IMR-90 (cell line): ENCODE results near the gene GNAI3. TPM values are rescaled to one million over a fixed set of nuclear protein-coding genes. Genes with fewer than 3 reads are reported as not detected.

ENCODE experiments used
- ATAC-seq: fragments of 200-7000 bp; cut with Tn5 transposase; 2 replicates; pipeline ENCODE4 v1.9.1; 2020; ENCODE audit warnings: low read depth, mild to moderate bottlenecking, moderate library complexity
- BruUV-seq: library from RNA; stranded (reverse); fragments of 400-500 nt; replicated peaks from 2 replicates; lab custom pipeline; 2021; lab: Mats Ljungman, UMichigan
- CTCF ChIA-PET: fragments of 300-600 bp; formaldehyde crosslinking; extraction: SDS; loops from one replicate; lab custom pipeline; 2021; ENCODE audit warnings: antibody characterized with exemption; lab: Yijun Ruan, JAX
- POLR2A ChIA-PET: fragments of 300-600 bp; sonication (Branson Sonifier 250); formaldehyde crosslinking; loops from one replicate; lab custom pipeline; 2022; ENCODE audit warnings: antibody characterized with exemption; ENCODE audit not compliant: unreplicated experiment; lab: Charles Lee
- DNase-seq: peaks from one replicate; pipeline ENCODE4 v3.0.0; 2013
- H2AFZ ChIP-seq: replicated peaks from 2 replicates; pipeline ENCODE3; 2013; ENCODE audit warnings: low read length, mild to moderate bottlenecking; ENCODE audit not compliant: poor library complexity
- H2AK5ac ChIP-seq: 2 replicates; pipeline ENCODE4 v1.6.1; 2013; ENCODE audit warnings: low read depth, low read length, inconsistent platforms
- H2AK9ac ChIP-seq: replicated peaks from 2 replicates; pipeline ENCODE3; 2013; ENCODE audit warnings: mild to moderate bottlenecking, low read depth, low read length, moderate library complexity; ENCODE audit not compliant: poor library complexity
- H2BK120ac ChIP-seq: 2 replicates; pipeline ENCODE4 v1.6.1; 2013; ENCODE audit warnings: low read depth, low read length, inconsistent platforms
- H2BK15ac ChIP-seq: 3 replicates; pipeline ENCODE4 v1.6.1; 2013; ENCODE audit warnings: low read depth, low read length, inconsistent platforms
- H2BK20ac ChIP-seq: 2 replicates; pipeline ENCODE4 v1.6.1; 2013; ENCODE audit warnings: low read depth, mild to moderate bottlenecking, inconsistent platforms, low read length, moderate library complexity
- H2BK5ac ChIP-seq: 2 replicates; pipeline ENCODE4 v1.6.1; 2013; ENCODE audit warnings: mild to moderate bottlenecking, low read depth, low read length, inconsistent platforms; ENCODE audit not compliant: poor library complexity, severe bottlenecking
- H3K14ac ChIP-seq: replicated peaks from 2 replicates; pipeline ENCODE4 v1.6.1; 2013; ENCODE audit warnings: low read depth, low read length, inconsistent platforms
- H3K18ac ChIP-seq: 2 replicates; pipeline ENCODE4 v1.6.1; 2013; ENCODE audit warnings: low read depth, low read length, control low read depth
- H3K23ac ChIP-seq: 2 replicates; pipeline ENCODE4 v1.6.1; 2013; ENCODE audit warnings: low read depth, low read length, inconsistent platforms
- H3K27ac ChIP-seq: 2 replicates; pipeline ENCODE4 v1.5.1; 2013; ENCODE audit warnings: mild to moderate bottlenecking, control low read depth, low read length; ENCODE audit not compliant: insufficient read depth
- H3K27me3 ChIP-seq: 2 replicates; pipeline ENCODE4 v1.6.1; 2013; ENCODE audit warnings: low read length; ENCODE audit not compliant: control insufficient read depth, insufficient read depth
- H3K36me3 ChIP-seq: 2 replicates; pipeline ENCODE4 v1.6.1; 2013; ENCODE audit warnings: low read length, mixed read lengths; ENCODE audit not compliant: control insufficient read depth, insufficient read depth
- H3K4ac ChIP-seq: 2 replicates; pipeline ENCODE4 v1.6.1; 2013; ENCODE audit warnings: low read depth, low read length, inconsistent platforms
- H3K4me1 ChIP-seq: 2 replicates; pipeline ENCODE4 v1.6.1; 2013; ENCODE audit warnings: low read length, mixed read lengths; ENCODE audit not compliant: control insufficient read depth, insufficient read depth
- H3K4me2 ChIP-seq: 2 replicates; pipeline ENCODE4 v1.6.1; 2013; ENCODE audit warnings: low read depth, mild to moderate bottlenecking, control low read depth, low read length, moderate library complexity
- H3K4me3 ChIP-seq: 2 replicates; pipeline ENCODE4 v1.5.1; 2013; ENCODE audit warnings: low read depth, mild to moderate bottlenecking, control low read depth, low read length, moderate library complexity; ENCODE audit not compliant: insufficient read depth
- H3K56ac ChIP-seq: 2 replicates; pipeline ENCODE4 v1.6.1; 2013; ENCODE audit warnings: low read length, inconsistent platforms; ENCODE audit not compliant: insufficient read depth; ENCODE audit errors: extremely low read depth
- H3K79me1 ChIP-seq, 2 experiments: 2 replicates each; pipeline ENCODE4 v1.6.1; 2013; ENCODE audit warnings: low read length in 2 of 2, inconsistent platforms in 1 of 2, low read depth in 1 of 2
- H3K9ac ChIP-seq: 2 replicates; pipeline ENCODE4 v1.6.1; 2013; ENCODE audit warnings: low read depth, low read length, control low read depth
- H3K9me1 ChIP-seq: 2 replicates; pipeline ENCODE4 v1.6.1; 2013; ENCODE audit warnings: low read length, inconsistent platforms; ENCODE audit not compliant: insufficient read depth
- H3K9me3 ChIP-seq: 2 replicates; pipeline ENCODE4 v1.6.1; 2013; ENCODE audit warnings: low read length; ENCODE audit not compliant: control insufficient read depth, insufficient read depth
- H4K20me1 ChIP-seq: 2 replicates; pipeline ENCODE4 v1.6.1; 2013; ENCODE audit warnings: low read length, inconsistent platforms; ENCODE audit not compliant: insufficient read depth
- H4K5ac ChIP-seq: 2 replicates; pipeline ENCODE4 v1.6.1; 2013; ENCODE audit warnings: mild to moderate bottlenecking, low read depth, low read length, control low read depth
- H4K8ac ChIP-seq, 2 experiments: 2 replicates each; pipeline ENCODE4 v1.6.1; 2013; ENCODE audit warnings: low read depth in 2 of 2, low read length in 2 of 2, control low read depth in 1 of 2, inconsistent platforms in 1 of 2
- H4K91ac ChIP-seq: 2 replicates; pipeline ENCODE4 v1.6.1; 2013; ENCODE audit warnings: low read depth, low read length, inconsistent platforms; ENCODE audit not compliant: insufficient read depth
- BHLHE40 ChIP-seq: fragments of 150-350 bp; IDR thresholded peaks from 2 replicates; pipeline ENCODE4 v1.6.1; 2016; ENCODE audit warnings: mild to moderate bottlenecking, low read depth, low read length
- CEBPB ChIP-seq: IDR thresholded peaks from 2 replicates; pipeline ENCODE4 v1.6.1; 2012; ENCODE audit warnings: low read depth, low read length, improper control_type of control experiment
- CHD1 ChIP-seq: IDR thresholded peaks from 2 replicates; pipeline ENCODE4 v1.6.1; 2012; ENCODE audit warnings: low read depth, low read length, improper control_type of control experiment
- FOS ChIP-seq: fragments of 150-350 bp; IDR thresholded peaks from 2 replicates; pipeline ENCODE4 v1.6.1; 2016; ENCODE audit warnings: low read depth, low read length
- MAFK ChIP-seq: IDR thresholded peaks from 2 replicates; pipeline ENCODE4 v1.6.1; 2012; ENCODE audit warnings: low read depth, low read length, improper control_type of control experiment
- MAZ ChIP-seq: IDR thresholded peaks from 2 replicates; pipeline ENCODE4 v1.6.1; 2012; ENCODE audit warnings: low read depth, mild to moderate bottlenecking, low read length, improper control_type of control experiment, moderate library complexity, borderline replicate concordance
- MXI1 ChIP-seq: IDR thresholded peaks from 2 replicates; pipeline ENCODE4 v1.6.1; 2012; ENCODE audit warnings: low read depth, mild to moderate bottlenecking, low read length, moderate library complexity, borderline replicate concordance
- NFE2L2 ChIP-seq: fragments of 150-350 bp; IDR thresholded peaks from 2 replicates; pipeline ENCODE4 v1.6.1; 2016; ENCODE audit warnings: low read depth, mild to moderate bottlenecking, low read length
- POLR2A ChIP-seq: IDR thresholded peaks from 2 replicates; pipeline ENCODE4 v1.6.1; 2012; ENCODE audit warnings: mild to moderate bottlenecking, low read depth, low read length
- RAD21 ChIP-seq: IDR thresholded peaks from 2 replicates; pipeline ENCODE4 v1.6.1; 2012; ENCODE audit warnings: low read length, improper control_type of control experiment
- RCOR1 ChIP-seq: IDR thresholded peaks from 2 replicates; pipeline ENCODE4 v1.6.1; 2012; ENCODE audit warnings: mild to moderate bottlenecking, low read length, improper control_type of control experiment; ENCODE audit not compliant: insufficient replicate concordance
- RFX5 ChIP-seq: IDR thresholded peaks from 2 replicates; pipeline ENCODE4 v1.8.0; 2012; ENCODE audit warnings: low read depth, mild to moderate bottlenecking, low read length, moderate library complexity
- SMC3 ChIP-seq: fragments of 150-350 bp; IDR thresholded peaks from 2 replicates; pipeline ENCODE4 v1.6.1; 2016; ENCODE audit warnings: low read depth, mild to moderate bottlenecking, antibody characterized with exemption, low read length, moderate library complexity
- WGBS, 2 experiments: methylation state at CpG; one replicate each; pipeline versions ENCODE4 v1.1.5 to v1.1.7; 2013; ENCODE audit warnings: missing lambda C conversion rate in 2 of 2; ENCODE audit not compliant: insufficient read length in 1 of 2; ENCODE audit errors: extremely low coverage in 2 of 2; 5-methylcytosine and 5-hydroxymethylcytosine counted together
- dilution Hi-C: fragments of 300-500 bp; cut with HindIII; formaldehyde crosslinking; loops from one replicate; pipeline ENCODE4 v1.14.3; 2018; ENCODE audit warnings: low sequenced_read_pairs; ENCODE audit not compliant: unreplicated experiment
- in situ Hi-C: fragments of 300-500 bp; cut with MboI; formaldehyde crosslinking; loops from 3 replicates; pipeline ENCODE4 v1.14.3; 2019; ENCODE audit warnings: low sequenced_read_pairs, inconsistent platforms, mixed read lengths
- intact Hi-C: fragments of 100-400 bp; cut with micrococcal nuclease; formaldehyde crosslinking; loops from 2 replicates; pipeline ENCODE4 v1.10.0; 2022
- polyA plus RNA-seq, 3 experiments: library from polyadenylated mRNA; depleted of rRNA; stranded (reverse); fragments of >200 nt; gene quantifications; 2 replicates each; pipeline ENCODE4 v1.2.3, GENCODE V29; 2012; ENCODE audit warnings: low replicate concordance in 1 of 3
- total RNA-seq: library from RNA; depleted of rRNA; stranded (reverse); fragments of >200 nt; gene quantifications from 2 replicates; pipeline ENCODE4 v1.2.3, GENCODE V29; 2012
- TF ChIP-seq, protein P1 (sequence below): conservative IDR thresholded peaks from 2 replicates; pipeline ENCODE4 v1.5.1; 2012; ENCODE audit warnings: mild to moderate bottlenecking, low read depth, low read length, improper control_type of control experiment
- TF ChIP-seq, protein P2 (sequence below): fragments of 150-350 bp; IDR thresholded peaks from 2 replicates; pipeline ENCODE4 v1.6.1; 2016; ENCODE audit warnings: low read depth, mild to moderate bottlenecking, low read length, moderate library complexity, borderline replicate concordance
- TF ChIP-seq, protein P3 (sequence below): fragments of 150-350 bp; IDR thresholded peaks from 2 replicates; pipeline ENCODE4 v1.6.1; 2017; ENCODE audit warnings: mild to moderate bottlenecking, antibody characterized with exemption, low read length, low read depth

GNAI3 gene
- total and polyA plus RNA-seq, 2 of the 4 experiments (the other 2 are of a cell fraction), result 5.9 to 14.9 TPM

DNA sequence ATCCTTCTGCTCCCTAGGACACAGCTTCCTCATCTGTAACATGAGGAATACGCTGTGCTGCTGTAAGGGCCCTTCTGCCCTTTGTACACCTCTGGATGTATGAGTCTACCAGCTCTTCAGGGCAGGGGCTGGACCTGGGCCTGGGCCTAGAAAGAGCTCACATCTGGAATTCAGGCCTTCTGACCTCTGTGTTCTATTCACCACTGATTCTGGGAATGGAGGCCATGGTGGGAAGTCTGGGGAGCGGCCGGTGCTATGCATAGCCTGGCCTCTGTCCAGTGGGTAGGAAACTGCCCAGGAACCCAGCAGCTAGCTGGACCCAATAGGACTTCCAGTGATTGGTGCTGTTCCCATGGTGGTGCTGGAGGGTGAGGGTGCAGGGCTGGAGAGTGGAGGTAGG, 19.7 kb upstream of the GNAI3 start:
- CTCF ChIA-PET, result interaction anchor here (0.6 to 1.5 kb wide), 4 partner anchors 18 to 38 kb away, joined by 3 to 7 read pairs (median 3); no protein-coding TSS in a partner anchor
- intact Hi-C loops, result no loop called here
- POLR2A ChIA-PET, result no interaction called here

More for the DNA sequence above, 19.7 kb upstream of the GNAI3 start:
- Histone ChIP-seq H2BK15ac (no peak overlapping the region), H3K4ac (no peak overlapping the region), H3K9me3 (no peaks in the 10 kb centered on the region), H2BK120ac (no peak overlapping the region), H3K4me2 (no peak overlapping the region), H2BK5ac (no peak overlapping the region), H2AK5ac (no peak overlapping the region), H2BK20ac (no peak overlapping the region), H3K14ac (no peak overlapping the region), H3K4me1 (peaks cover 7% of the 10 kb centered on the region), H3K9ac (no peak overlapping the region), H3K23ac (no peak overlapping the region), H3K36me3 (no peaks in the 10 kb centered on the region), H2AFZ (no peak overlapping the region), H3K79me1 (no peaks in the 10 kb centered on the region), H3K18ac (no peak overlapping the region), H2AK9ac (no peak overlapping the region), H3K9me1 (no peaks in the 10 kb centered on the region; the same call in 1 of the 2 replicates), H3K56ac (no peak overlapping the region), H4K8ac (no peak overlapping the region), H3K27ac (no peak overlapping the region), H4K5ac (no peak overlapping the region), H4K91ac (no peak overlapping the region), H3K27me3 (peaks cover 15% of the 10 kb centered on the region), H3K4me3 (no peak overlapping the region), H4K20me1 (no peaks in the 10 kb centered on the region)
- DNase-seq (no peak), ATAC-seq (no peak)
- no peak for TF ChIP-seq MAFK
- TF ChIP-seq RCOR1, result no peak
- TF ChIP-seq CEBPB, result no peak
- TF ChIP-seq RFX5, result no peak
- no peak for TF ChIP-seq CHD1
- TF ChIP-seq SMC3, result no peak
- no peak for TF ChIP-seq BHLHE40
- no peak for TF ChIP-seq POLR2A
- TF ChIP-seq NFE2L2, result no peak
- TF ChIP-seq, protein P1, sequence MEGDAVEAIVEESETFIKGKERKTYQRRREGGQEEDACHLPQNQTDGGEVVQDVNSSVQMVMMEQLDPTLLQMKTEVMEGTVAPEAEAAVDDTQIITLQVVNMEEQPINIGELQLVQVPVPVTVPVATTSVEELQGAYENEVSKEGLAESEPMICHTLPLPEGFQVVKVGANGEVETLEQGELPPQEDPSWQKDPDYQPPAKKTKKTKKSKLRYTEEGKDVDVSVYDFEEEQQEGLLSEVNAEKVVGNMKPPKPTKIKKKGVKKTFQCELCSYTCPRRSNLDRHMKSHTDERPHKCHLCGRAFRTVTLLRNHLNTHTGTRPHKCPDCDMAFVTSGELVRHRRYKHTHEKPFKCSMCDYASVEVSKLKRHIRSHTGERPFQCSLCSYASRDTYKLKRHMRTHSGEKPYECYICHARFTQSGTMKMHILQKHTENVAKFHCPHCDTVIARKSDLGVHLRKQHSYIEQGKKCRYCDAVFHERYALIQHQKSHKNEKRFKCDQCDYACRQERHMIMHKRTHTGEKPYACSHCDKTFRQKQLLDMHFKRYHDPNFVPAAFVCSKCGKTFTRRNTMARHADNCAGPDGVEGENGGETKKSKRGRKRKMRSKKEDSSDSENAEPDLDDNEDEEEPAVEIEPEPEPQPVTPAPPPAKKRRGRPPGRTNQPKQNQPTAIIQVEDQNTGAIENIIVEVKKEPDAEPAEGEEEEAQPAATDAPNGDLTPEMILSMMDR, result no peak
- no peak for TF ChIP-seq MXI1
- no peak for TF ChIP-seq FOS
- no peak for TF ChIP-seq MAZ
- TF ChIP-seq RAD21, result no peak
- TF ChIP-seq, protein P2, sequence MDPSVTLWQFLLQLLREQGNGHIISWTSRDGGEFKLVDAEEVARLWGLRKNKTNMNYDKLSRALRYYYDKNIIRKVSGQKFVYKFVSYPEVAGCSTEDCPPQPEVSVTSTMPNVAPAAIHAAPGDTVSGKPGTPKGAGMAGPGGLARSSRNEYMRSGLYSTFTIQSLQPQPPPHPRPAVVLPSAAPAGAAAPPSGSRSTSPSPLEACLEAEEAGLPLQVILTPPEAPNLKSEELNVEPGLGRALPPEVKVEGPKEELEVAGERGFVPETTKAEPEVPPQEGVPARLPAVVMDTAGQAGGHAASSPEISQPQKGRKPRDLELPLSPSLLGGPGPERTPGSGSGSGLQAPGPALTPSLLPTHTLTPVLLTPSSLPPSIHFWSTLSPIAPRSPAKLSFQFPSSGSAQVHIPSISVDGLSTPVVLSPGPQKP, result no peak
- TF ChIP-seq, protein P3, sequence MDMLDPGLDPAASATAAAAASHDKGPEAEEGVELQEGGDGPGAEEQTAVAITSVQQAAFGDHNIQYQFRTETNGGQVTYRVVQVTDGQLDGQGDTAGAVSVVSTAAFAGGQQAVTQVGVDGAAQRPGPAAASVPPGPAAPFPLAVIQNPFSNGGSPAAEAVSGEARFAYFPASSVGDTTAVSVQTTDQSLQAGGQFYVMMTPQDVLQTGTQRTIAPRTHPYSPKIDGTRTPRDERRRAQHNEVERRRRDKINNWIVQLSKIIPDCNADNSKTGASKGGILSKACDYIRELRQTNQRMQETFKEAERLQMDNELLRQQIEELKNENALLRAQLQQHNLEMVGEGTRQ, result no peak
- dilution Hi-C loops, result no loop called here
- BruUV-seq, result no TSS peak
- in situ Hi-C loops, result no loop called here
- WGBS, 2 experiments, result 90% methylated on average over 2 of the region's 3 CpGs; no CpG with 5 or more reads in 1 of the 2 experiments
